HuH-7 (cell line): ENCODE results near the gene PGF.
"Not testable (repeated sequence)": the region's sequence is repeated elsewhere in the genome, so short reads cannot be mapped to it uniquely, and the experiment has no call there.

Experiments
- DNase-seq: peaks from one replicate; pipeline ENCODE4 v3.0.0; 2011; ENCODE audit warnings: low spot score

Gene PGF

DNA sequence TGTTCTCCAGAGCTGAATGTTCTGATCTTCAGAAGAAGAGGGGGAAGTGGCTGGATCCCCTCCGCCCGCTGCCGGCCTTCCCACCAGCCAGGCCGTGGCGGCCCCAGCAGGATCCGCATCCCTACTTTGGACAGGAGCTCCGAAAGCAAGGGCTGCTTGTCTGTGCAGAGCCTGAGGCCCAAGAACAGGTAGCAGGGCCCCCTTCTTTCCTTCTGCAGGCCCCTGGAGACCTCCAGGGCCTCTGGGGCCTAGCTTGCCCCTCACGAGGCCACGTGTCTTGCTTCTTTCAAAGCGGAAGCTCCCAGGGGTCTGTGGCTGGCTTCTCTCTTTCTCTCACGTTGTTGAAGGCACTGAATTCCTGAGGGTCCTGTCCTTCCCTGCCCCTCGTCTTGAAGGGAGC is 13.2 kb downstream of the PGF start:
- no peak for DNase-seq

DNA sequence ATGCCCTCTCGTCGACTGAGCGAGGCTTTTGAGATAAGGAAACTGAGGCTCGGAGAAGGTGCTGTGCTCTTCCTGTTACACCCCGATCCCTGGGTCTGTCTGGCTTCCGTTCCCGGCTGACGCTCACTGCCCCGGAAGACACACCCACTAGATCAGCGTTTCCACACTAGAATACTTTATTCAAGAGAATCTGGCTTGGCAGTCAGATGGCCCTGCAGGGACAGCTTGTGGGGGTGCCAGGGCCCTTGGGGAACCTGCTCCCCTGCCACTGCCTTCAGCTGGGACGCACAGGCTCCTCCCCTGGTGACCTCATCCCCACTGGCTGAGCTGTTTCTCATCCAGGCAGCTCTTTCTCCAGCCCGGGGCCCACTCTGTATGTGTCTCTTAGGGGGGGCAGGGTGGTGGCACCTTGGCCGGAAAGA is 13.7 kb downstream of the PGF start:
- DNase-seq = no peak

- no peak for DNase-seq
These were observed 14.3 kb downstream of the PGF start for GRCh38 chr14:74940956-74941565.

- no peak for DNase-seq
These were observed 16.6 kb downstream of the PGF start for GRCh38 chr14:74938531-74939495.

DNA sequence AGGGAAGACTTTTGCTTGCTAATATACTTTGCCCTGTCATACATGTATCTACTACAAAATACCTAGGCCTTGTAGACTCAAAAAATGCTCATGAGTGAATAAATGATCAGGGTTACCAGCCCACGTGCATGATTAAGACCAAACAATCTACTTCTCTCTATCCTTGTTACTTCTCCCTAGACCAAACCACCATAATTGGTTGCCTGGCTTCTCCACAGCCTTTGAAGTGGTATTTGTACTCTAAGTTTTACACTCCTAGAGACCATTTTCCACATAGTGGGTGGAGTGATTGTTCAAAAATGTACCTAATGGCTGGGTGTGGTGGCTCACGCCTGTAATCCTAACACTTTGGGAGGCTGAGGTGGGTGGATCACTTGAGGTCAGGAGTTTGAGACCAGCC is 18.2 kb downstream of the PGF start:
- DNase-seq = no peak

DNA sequence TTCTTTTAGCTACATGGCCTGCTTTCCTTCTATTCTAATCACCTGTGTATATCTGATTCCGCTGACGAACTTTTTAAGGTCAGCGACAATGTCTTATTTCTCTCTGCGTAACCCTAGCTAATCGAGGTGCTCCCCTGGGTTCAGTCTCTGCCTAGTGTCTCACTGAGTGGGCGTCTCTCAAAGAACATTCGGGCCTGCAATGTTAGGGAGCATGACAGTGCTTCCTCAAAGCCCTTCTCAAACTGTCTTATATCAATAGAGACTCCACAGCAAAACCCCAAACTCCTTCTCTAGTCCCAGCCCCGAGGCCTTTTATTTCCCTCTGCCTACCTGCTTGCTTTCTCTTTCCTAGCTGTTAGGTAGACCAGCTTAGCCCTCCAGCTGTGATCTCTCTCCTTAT is 18.7 kb downstream of the PGF start:
- DNase-seq = no peak

GRCh38 chr14:74936151-74936550 is 19.2 kb downstream of the PGF start:
- no peak for DNase-seq

DNA sequence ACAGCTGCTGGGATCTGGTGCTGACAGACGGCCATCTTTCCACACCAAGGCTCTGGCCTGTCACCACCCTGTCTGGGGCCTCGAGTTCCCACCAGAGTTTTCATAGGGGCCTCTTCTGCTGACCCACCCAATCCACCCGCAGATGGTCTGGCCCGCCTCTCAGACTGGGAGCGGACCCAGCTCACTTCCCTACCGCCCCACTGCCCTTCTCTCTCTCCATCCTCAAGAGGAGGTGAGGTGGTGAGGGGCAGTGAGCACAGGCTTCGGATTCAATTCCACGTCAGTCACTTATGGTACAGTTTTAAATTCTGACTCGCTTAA is 20.1 kb downstream of the PGF start:
- no peak for DNase-seq

- no peak for DNase-seq
These were observed 20.7 kb downstream of the PGF start for GRCh38 chr14:74934476-74935359.

DNA sequence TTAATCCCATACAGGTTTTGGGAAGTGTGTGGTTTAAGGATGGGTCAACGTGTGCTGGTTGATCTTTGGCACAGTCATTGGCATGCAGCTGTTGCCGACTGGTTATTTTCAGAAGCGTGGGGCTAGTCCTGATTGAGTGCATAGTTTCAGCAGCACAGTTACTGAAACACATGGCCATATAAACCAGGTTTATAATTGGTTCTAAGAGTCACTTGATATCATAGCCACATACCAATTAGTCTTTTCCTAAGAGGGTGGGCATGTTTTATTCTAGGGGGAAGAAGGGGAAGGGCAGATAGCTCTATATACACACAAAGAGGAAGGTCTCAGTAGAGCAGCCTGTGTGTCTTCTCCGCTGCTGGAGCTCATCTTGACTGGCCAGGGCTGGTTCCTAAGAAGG is 21.4 kb downstream of the PGF start:
- DNase-seq = no peak

DNA sequence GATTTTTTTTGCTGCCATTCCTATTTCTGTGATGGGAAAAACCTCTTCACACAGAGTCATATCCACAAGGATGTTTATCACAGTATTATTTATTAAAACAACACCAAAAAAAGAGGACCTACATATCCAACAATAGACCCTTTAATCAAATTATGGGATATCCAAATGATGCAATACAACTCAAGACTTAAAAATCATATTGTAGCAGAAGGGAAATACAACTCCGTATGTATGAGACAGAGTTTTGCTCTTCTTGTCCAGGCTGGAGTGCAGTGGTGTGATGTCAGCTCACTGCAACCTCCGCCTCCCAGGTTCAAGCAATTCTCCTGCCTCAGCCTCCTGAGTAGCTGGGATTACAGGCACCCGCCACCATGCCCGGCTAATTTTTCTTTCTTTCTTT is 22.5 kb downstream of the PGF start:
- DNase-seq = not testable (repeated sequence)

DNA sequence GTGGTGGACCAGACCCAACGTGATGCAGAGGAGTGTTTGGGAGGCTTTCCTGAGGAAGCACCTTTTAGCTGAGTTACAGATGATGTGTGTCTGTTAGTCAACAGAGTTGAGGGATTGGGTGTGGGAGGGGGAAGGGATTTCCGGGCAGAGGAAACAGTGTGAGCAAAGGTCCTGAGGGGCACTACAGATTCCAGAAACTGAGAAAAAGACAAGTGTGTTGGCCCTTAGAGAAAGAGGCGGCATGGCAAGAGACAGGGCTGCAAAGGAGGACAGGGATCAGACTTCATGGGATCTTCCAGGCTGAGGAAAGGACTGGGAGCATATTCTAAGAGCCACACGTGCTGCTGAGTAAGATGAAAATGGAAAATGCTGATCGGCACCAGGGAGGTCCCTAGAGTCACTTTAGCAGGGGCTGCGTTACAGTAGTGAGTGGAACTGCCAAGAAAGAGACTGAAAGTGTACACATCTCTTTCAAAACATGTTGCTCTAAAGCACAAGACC is 22.9 kb downstream of the PGF start:
- DNase-seq = no peak

DNA sequence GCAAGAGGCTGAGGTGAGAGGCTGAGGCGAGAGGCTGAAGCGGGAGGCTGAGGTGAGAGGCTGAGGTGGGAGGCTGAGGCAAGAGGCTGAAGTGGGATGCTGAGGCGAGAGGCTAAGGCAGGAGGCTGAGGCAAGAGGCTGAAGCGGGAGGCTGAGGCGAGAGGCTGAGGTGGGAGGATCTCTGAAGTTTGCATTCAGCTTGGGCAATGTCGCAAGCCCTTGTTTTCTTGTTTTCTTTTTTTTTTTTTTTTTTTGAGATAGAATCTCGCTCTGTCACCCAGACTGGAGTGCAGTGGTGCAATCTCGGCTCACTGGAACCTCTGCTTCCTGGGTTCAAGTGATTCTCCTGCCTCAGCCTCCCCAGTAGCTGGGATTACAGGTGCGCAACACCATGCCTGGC is 23.7 kb downstream of the PGF start:
- DNase-seq = not testable (repeated sequence)

DNA sequence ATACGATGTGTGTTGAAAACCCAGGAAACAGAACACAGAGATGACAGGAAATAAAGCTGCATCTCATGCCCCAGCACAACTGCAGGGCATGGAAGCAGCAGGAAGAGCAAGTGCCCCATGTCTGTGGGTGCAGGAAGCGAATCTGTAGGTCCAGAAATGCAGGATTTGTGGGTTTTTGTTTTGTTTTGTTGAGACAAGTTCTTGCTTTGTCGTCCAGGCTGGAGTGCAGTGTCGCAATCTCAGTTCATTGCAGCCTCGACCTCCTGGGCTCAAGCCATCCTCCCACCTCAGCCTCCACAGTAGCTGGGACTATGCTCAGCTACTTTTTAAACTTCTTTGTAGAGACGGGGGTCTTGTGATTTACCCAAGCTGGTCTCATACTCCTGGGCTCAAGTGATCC is 26.2 kb downstream of the PGF start:
- DNase-seq = no peak

DNA sequence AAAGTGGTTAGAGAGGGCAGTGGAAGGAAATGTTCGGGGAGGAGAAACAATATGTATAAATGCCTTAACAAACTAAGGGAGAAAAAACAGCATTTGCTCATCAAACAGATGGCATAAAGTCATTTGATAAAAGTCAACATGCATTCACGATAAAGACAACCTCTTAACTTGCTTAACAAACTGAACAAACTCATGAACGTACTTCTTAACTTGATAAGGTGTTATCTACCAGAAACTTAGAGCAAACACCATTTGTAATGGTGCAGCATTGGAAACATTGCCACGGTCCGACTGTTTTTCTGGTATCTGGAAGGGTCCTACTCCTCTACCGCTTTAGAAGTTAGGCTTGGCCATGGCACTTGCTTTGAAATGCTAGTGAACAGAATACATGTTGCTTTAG is 28.2 kb downstream of the PGF start:
- no peak for DNase-seq

GRCh38 chr14:74924061-74924460 is 31.3 kb downstream of the PGF start:
- no peak for DNase-seq

DNA sequence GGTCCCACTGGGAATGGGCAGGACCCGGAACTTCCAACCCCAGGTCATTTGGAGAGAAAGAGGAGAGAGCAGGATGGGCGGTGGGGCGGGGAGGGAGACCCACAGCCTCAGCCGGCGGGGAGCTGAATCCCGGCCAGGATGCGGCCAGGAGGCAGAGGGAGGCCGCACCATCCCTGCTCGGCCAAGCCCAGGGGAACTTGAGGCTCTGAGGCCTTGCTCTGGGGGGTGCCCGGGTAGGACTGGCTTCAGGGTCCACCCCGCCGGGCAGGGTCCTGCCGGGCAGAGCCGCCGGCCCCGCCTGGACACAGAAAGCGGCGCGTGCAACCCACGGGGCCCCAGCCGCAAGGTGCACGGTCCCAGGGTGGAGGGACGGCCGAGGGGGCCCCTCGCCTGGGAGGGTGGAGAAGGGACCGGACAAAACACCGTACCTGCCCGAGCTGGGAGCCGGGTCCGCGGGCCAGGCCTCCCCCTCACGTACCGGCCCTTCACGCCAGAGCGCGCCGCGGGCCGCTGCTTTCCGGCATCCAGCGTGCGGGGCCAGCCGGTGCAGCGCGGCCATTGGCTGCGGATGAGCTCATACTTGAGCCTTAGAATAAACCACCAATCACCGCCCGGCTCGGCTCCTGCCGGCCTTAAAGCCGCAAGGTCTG is 32.5 kb downstream of the PGF start, which contains the start of gene RPS6KL1:
Gene RPS6KL1 (minus strand): TSS at position 509 of the 650 bp plus-strand sequence. CDS start 1,719 bp downstream, outside the sequence.
- peak; percentile 98 for DNase-seq

GRCh38 chr14:74921987-74922751 is 33.2 kb downstream of the PGF start:
- no peak for DNase-seq

- DNase-seq = no peak
These were observed 34.3 kb downstream of the PGF start for GRCh38 chr14:74921053-74921620.

DNA sequence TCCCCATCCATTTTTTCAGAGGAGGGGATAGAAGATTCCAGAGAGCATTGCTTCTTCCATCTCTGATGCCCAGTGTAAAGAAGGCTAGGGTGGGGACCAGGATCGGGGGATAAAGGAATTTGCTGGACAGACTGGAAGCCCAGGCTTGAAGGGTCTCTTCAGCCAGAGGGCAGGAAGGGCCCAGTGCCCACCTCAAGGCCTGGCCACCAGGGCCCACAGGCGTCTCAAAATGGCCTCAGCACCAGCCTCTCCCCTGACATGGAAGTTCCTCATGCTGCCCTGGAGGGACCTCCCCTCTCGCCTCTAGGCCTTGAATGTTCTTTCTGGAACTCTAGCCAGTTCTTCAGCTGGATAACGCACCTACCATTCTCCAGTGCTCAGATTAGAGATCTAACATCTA is 35.1 kb downstream of the PGF start:
- no peak for DNase-seq
